Adrenal gland (tissue), 12 donors: Measurements from ENCODE around the gene ELP5. TPM values are rescaled to one million over a fixed set of nuclear protein-coding genes. Genes with fewer than 3 reads are reported as not detected.

Experiments
- DNase-seq, 7 donors: peaks; one replicate each; pipeline ENCODE4 v3.0.0-alpha.2; 2019 to 2020
- H3K27ac ChIP-seq, 5 donors: fragments of 200-600 bp; sonication (generic) in 4 of 5; 1 replicate in 3 of 5; 2 replicates in 2 of 5; pipeline versions ENCODE4 v1.5.1 to v1.8.0; 2016 to 2020; ENCODE audit warnings: mild to moderate bottlenecking in 1 of 5
- H3K27me3 ChIP-seq: fragments of 200-600 bp; 2 replicates; pipeline ENCODE4 v1.8.0; 2021
- H3K36me3 ChIP-seq, 2 donors: fragments of 200-600 bp; replicated peaks in 1 of 2; 1 replicate in 1 of 2; 2 replicates in 1 of 2; pipeline versions ENCODE4 v1.5.1 to v1.8.0; 2018 to 2022
- H3K4me1 ChIP-seq, 2 donors: fragments of 200-600 bp; replicated peaks in 1 of 2; 1 replicate in 1 of 2; 2 replicates in 1 of 2; pipeline versions ENCODE4 v1.5.1 to v1.8.0; 2018 to 2021
- H3K4me3 ChIP-seq, 4 donors: fragments of 200-600 bp; sonication (generic) in 3 of 4; one replicate each; pipeline ENCODE4 v1.5.1; 2016 to 2018
- H3K9me3 ChIP-seq, 3 donors: fragments of 200-600 bp; sonication (generic) in 1 of 3; replicated peaks in 1 of 3; 1 replicate in 2 of 3; 2 replicates in 1 of 3; pipeline versions ENCODE4 v1.5.1 to v1.8.0; 2016 to 2021
- CTCF ChIP-seq, 6 experiments: fragments of 450-650 bp in 4 of 6; fragments of 200-600 bp in 2 of 6; sonication (generic) in 1 of 6; IDR thresholded peaks; 1 replicate in 5 of 6; 2 replicates in 1 of 6; pipeline versions ENCODE4 v1.5.1 to v1.8.0; 2016 to 2021; ENCODE audit warnings: antibody characterized with exemption in 6 of 6, mild to moderate bottlenecking in 2 of 6, moderate library complexity in 1 of 6
- POLR2A ChIP-seq, 2 donors: fragments of 450-650 bp; IDR thresholded peaks; one replicate each; pipeline ENCODE4 v1.6.1; 2017; ENCODE audit warnings: antibody characterized with exemption in 2 of 2, mild to moderate bottlenecking in 2 of 2, moderate library complexity in 1 of 2
- WGBS, 4 donors: extraction: QIAGEN DNeasy Blood & Tissue Kit in 2 of 4; methylation state at CpG; one replicate each; pipeline versions ENCODE4 v1.1.5 to v1.1.7; 2013 to 2017; 5-methylcytosine and 5-hydroxymethylcytosine counted together
- intact Hi-C, 2 donors: fragments of 100-400 bp; cut with DNase I; formaldehyde crosslinking; loops; one replicate each; pipeline versions ENCODE4 v1.14.1 to v1.15.0; 2022 to 2023
- polyA plus RNA-seq, 3 donors: library from polyadenylated mRNA; stranded (reverse); fragments of 200-250 nt in 2 of 3; fragments of 350-450 nt in 1 of 3; fragmentation: Illumina TruSeq in 1 of 3; extraction: RNeasy Lipid Tissue Mini Kit (QIAGEN cat#74804) in 1 of 3; gene quantifications; one replicate each; pipeline ENCODE4 v1.2.3, GENCODE V29; 2013 to 2014
- total RNA-seq, 9 donors: library from RNA; depleted of rRNA in 4 of 9; stranded (reverse); fragments of >200 nt in 4 of 9; fragments of 120-200 nt in 1 of 9; fragmentation: NEBNext Ultra II Directional in 1 of 9; extraction: Animal tissue kit (Norgen Biotek cat#: 25700) in 1 of 9; gene quantifications; one replicate each; pipeline versions ENCODE4 v1.1.0 to v1.2.4, GENCODE V29; 2013 to 2023
- donor health status: healthy with polysubstance abuse.
- donor health status: Bipolar disorder and iron deficiency.
- donor health status: DM: yes; HTN: yes; CAD: no.
- donor health status: DM: no; HTN: no; CAD: no.
- donor health status: DM: no; HTN: no; CAD: no.
- donor health status: DM: yes; HTN: yes; CAD: no.

The ELP5 gene
- total and polyA plus RNA-seq, 12 donors = 28.0 to 96.5 (median 61.3) TPM

GRCh38 chr17:7256766-7257456 is 4.9 kb downstream of the ELP5 start:
- H3K4me3 ChIP-seq = no peak overlapping the region
- no peaks in the 10 kb centered on the region for H3K9me3 ChIP-seq
- intact Hi-C loops = no loop called here
- no peak for DNase-seq
- no peak overlapping the region for H3K27ac ChIP-seq
- no peaks in the 10 kb centered on the region for H3K27me3 ChIP-seq
- H3K36me3 ChIP-seq = peaks cover 0 to 52% of the 10 kb centered on the region in 2 donors
- WGBS, 4 donors = 83 to 92% (median 90%) methylated on average over 8 of the region's 8 CpGs
- TF ChIP-seq POLR2A (IDR thresholded peaks at IDR 0.05) = no peak
- TF ChIP-seq CTCF (IDR thresholded peaks at IDR 0.05) = no peak
- H3K4me1 ChIP-seq = peaks cover 19 to 32% of the 10 kb centered on the region in 2 donors

GRCh38 chr17:7258731-7259554 is 6.9 kb downstream of the ELP5 start:
- no peak for TF ChIP-seq CTCF (IDR thresholded peaks at IDR 0.05)
- no peak for TF ChIP-seq POLR2A (IDR thresholded peaks at IDR 0.05)
- WGBS, 4 donors = 74 to 83% (median 78%) methylated on average over 4 to 7 of the region's 7 CpGs
- intact Hi-C loops = no loop called here
- Histone ChIP-seq H3K4me1 (peaks cover 12 to 26% of the 10 kb centered on the region in 2 donors), H3K27me3 (no peaks in the 10 kb centered on the region), H3K9me3 (no peaks in the 10 kb centered on the region), H3K4me3 (no peak overlapping the region), H3K36me3 (peaks cover 0 to 50% of the 10 kb centered on the region in 2 donors), H3K27ac (no peak overlapping the region)
- DNase-seq = peak in 1 of 7 donors; percentile 52

GRCh38 chr17:7259555-7259889 is 7.5 kb downstream of the ELP5 start:
- TF ChIP-seq POLR2A (IDR thresholded peaks at IDR 0.05) (no peak), CTCF (IDR thresholded peaks at IDR 0.05) (no peak)
- no peaks in the 10 kb centered on the region for H3K27me3 ChIP-seq
- H3K36me3 ChIP-seq = peaks cover 0 to 44% of the 10 kb centered on the region in 2 donors
- 91 to 97% (median 95%) methylated on average over 6 of the region's 6 CpGs for WGBS, 4 donors
- H3K27ac ChIP-seq = no peak overlapping the region
- no peaks in the 10 kb centered on the region for H3K9me3 ChIP-seq
- H3K4me3 ChIP-seq = no peak overlapping the region
- H3K4me1 ChIP-seq = peaks cover 12 to 21% of the 10 kb centered on the region in 2 donors
- intact Hi-C loops = no loop called here
- no peak for DNase-seq

- TF ChIP-seq POLR2A (IDR thresholded peaks at IDR 0.05) = no peak
- no peak for TF ChIP-seq CTCF (IDR thresholded peaks at IDR 0.05)
- no peaks in the 10 kb centered on the region for H3K9me3 ChIP-seq
- intact Hi-C loops = loop anchor here in 1 of 2 donors (5.0 kb wide), 1 partner anchor 42 kb away; no protein-coding TSS in a partner anchor
- peaks cover 12 to 21% of the 10 kb centered on the region in 2 donors for H3K4me1 ChIP-seq
- DNase-seq = no peak
- peaks cover 0 to 38% of the 10 kb centered on the region in 2 donors for H3K36me3 ChIP-seq
- H3K4me3 ChIP-seq = peak overlapping the region in 1 of 4 donors; percentile 61
- 83 to 85% (median 84%) methylated on average over 4 of the region's 4 CpGs for WGBS, 4 donors
- peak overlapping the region in 1 of 5 donors; percentile 81 for H3K27ac ChIP-seq
- H3K27me3 ChIP-seq = no peaks in the 10 kb centered on the region
These were observed 8.1 kb downstream of the ELP5 start for GRCh38 chr17:7260151-7260550.
